DMS153 treated with DMSO at 0.1 percent for 48 hours (cell line): ENCODE data around the gene ZNF497.
"Not testable (repeated sequence)": the region's sequence is repeated elsewhere in the genome, so short reads cannot be mapped to it uniquely, and the experiment has no call there.

Experiments
- DNase-seq: peaks from one replicate; lab custom pipeline; 2025; ENCODE audit not compliant: unreplicated experiment; lab: John Stamatoyannopoulos, UW

ZNF497 gene

GRCh38 chr19:58350001-58350861, 12.3 kb downstream of the ZNF497 start:
- no peak for DNase-seq

GRCh38 chr19:58349590-58349989, 13.0 kb downstream of the ZNF497 start:
- DNase-seq: no peak

- DNase-seq: not testable (repeated sequence)
Measured at GRCh38 chr19:58348080-58348479, 14.5 kb downstream of the ZNF497 start.

GRCh38 chr19:58346961-58347929, 15.3 kb downstream of the ZNF497 start:
- DNase-seq: peak; percentile 22

- DNase-seq: no peak
Measured at GRCh38 chr19:58345558-58345957, 17.0 kb downstream of the ZNF497 start.

GRCh38 chr19:58338825-58339558, 23.6 kb downstream of the ZNF497 start:
- no peak for DNase-seq

- no peak for DNase-seq
Measured at GRCh38 chr19:58338336-58338735, 24.2 kb downstream of the ZNF497 start.

GRCh38 chr19:58336820-58337219, 25.7 kb downstream of the ZNF497 start:
- no peak for DNase-seq

GRCh38 chr19:58336216-58336615, 26.3 kb downstream of the ZNF497 start:
- DNase-seq: no peak

- DNase-seq: no peak
Measured at GRCh38 chr19:58335630-58336029, 26.9 kb downstream of the ZNF497 start.

- DNase-seq: no peak
Measured at GRCh38 chr19:58334691-58335249, 27.8 kb downstream of the ZNF497 start.

- DNase-seq: no peak
Measured at GRCh38 chr19:58332697-58333096, 29.9 kb downstream of the ZNF497 start.

GRCh38 chr19:58330458-58330857, 32.1 kb downstream of the ZNF497 start:
- DNase-seq: no peak

GRCh38 chr19:58328999-58329398, 33.6 kb downstream of the ZNF497 start:
- DNase-seq: no peak

- peak; percentile 90 for DNase-seq
Measured at GRCh38 chr19:58326914-58327726, 35.4 kb downstream of the ZNF497 start, which contains the start of gene ZSCAN22. ZSCAN22 (plus strand) TSS chr19:58326994; CDS start chr19:58334803, 7,809 bp downstream.

- no peak for DNase-seq
Measured at GRCh38 chr19:58326501-58326913, 36.0 kb downstream of the ZNF497 start.

GRCh38 chr19:58325311-58326022, 37.1 kb downstream of the ZNF497 start:
- DNase-seq: no peak

- no peak for DNase-seq
Measured at GRCh38 chr19:58319241-58319640, 43.3 kb downstream of the ZNF497 start.

GRCh38 chr19:58318297-58318696, 44.3 kb downstream of the ZNF497 start:
- DNase-seq: no peak
